ENCODE results near the gene DYDC1.

- TF ChIP-seq CTCF (IDR thresholded peaks at IDR 0.05; ENCODE audit: insufficient read depth, low read depth, low read length) (no peak), EZH2 (IDR thresholded peaks at IDR 0.05; ENCODE audit: insufficient read depth, low read length) (no peak)
Observed at GRCh38 chr10:80324891-80325364, 31.6 kb downstream of the DYDC1 start.
